ENCODE data around the gene GRID2. TPM values are rescaled to one million over a fixed set of nuclear protein-coding genes. Genes with fewer than 3 reads are reported as not detected.

GRID2 gene
- total RNA-seq, 2 donors from 2014 or later, result not detected

DNA sequence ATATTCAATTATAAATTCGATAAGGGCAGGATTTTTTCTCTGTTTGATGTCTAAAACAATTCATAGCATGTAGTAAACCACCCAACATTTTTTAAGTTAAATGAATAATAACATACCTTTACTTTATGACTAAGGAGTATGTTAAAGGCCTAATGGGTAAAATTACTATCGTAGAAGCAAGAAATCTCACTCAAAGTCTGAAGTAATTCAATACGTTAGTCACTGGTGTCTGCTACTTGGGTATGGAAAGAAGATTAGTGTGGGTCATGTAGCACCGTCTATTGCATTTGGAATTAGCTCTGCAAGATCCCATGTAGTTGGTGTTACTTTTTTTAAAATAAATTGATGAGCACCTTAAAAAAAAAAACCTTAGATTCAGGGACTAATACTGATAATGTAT is 374.5 kb downstream of the GRID2 start:
- H3K4me1 ChIP-seq, result no peaks in the 10 kb centered on the region
- no peak for DNase-seq
- H3K9me3 ChIP-seq, result no peaks in the 10 kb centered on the region
- no peaks in the 10 kb centered on the region for H3K36me3 ChIP-seq
- H3K27me3 ChIP-seq, result no peaks in the 10 kb centered on the region
- no peak overlapping the region for H3K4me3 ChIP-seq
- no peak overlapping the region for H3K9ac ChIP-seq (ENCODE audit: low read depth in 2 of 2, low read length in 2 of 2)
- no peak overlapping the region for H3K27ac ChIP-seq
- TF ChIP-seq CTCF (IDR thresholded peaks at IDR 0.05), result no peak
- intact Hi-C loops (cut with DNase I), result no loop called here

DNA sequence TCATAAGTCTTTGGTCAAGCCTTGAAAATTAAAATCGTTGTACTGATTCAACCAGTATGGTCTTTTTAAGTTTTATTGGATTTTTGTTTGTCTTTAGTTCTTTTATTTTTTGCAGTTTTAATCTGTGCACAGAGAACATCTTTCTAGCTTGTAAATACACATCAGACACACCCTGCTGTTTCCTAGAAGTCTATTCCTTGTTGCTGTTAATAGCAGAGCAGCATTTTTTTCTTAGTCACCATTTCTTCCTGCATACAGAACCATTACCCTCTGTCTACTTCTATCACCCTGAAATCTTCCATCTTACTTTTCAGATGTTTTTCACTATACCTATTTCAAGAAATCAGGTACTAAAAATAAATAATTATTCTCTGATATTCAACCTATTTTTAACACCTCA is 375.4 kb downstream of the GRID2 start:
- no peak for TF ChIP-seq CTCF (IDR thresholded peaks at IDR 0.05)
- no peak for DNase-seq
- H3K9me3 ChIP-seq, result no peaks in the 10 kb centered on the region
- no peak overlapping the region for H3K4me3 ChIP-seq
- no peaks in the 10 kb centered on the region for H3K36me3 ChIP-seq
- H3K27me3 ChIP-seq, result no peaks in the 10 kb centered on the region
- H3K27ac ChIP-seq, result no peak overlapping the region
- H3K9ac ChIP-seq (ENCODE audit: low read depth in 2 of 2, low read length in 2 of 2), result no peak overlapping the region
- intact Hi-C loops (cut with DNase I), result no loop called here
- no peaks in the 10 kb centered on the region for H3K4me1 ChIP-seq

GRCh38 chr4:92714640-92715039 is 410.9 kb downstream of the GRID2 start:
- intact Hi-C loops (cut with DNase I), result no loop called here
- H3K27me3 ChIP-seq, result no peaks in the 10 kb centered on the region
- TF ChIP-seq CTCF (IDR thresholded peaks at IDR 0.05), result no peak
- no peaks in the 10 kb centered on the region for H3K36me3 ChIP-seq
- H3K27ac ChIP-seq, result no peak overlapping the region
- H3K9ac ChIP-seq (ENCODE audit: low read depth in 2 of 2, low read length in 2 of 2), result no peak overlapping the region
- no peaks in the 10 kb centered on the region for H3K4me1 ChIP-seq
- no peaks in the 10 kb centered on the region for H3K9me3 ChIP-seq
- no peak for DNase-seq
- no peak overlapping the region for H3K4me3 ChIP-seq

- no peak for DNase-seq
- intact Hi-C loops (cut with DNase I), result no loop called here
These were observed 429.5 kb downstream of the GRID2 start for GRCh38 chr4:92733231-92733630.

GRCh38 chr4:92735025-92735665 is 431.4 kb downstream of the GRID2 start:
- H3K9me3 ChIP-seq, result no peaks in the 10 kb centered on the region
- intact Hi-C loops (cut with DNase I), result no loop called here
- DNase-seq, result no peak
- H3K36me3 ChIP-seq, result no peaks in the 10 kb centered on the region
- H3K9ac ChIP-seq (ENCODE audit: low read depth in 2 of 2, low read length in 2 of 2), result no peak overlapping the region
- H3K27ac ChIP-seq, result no peak overlapping the region
- no peak for TF ChIP-seq CTCF (IDR thresholded peaks at IDR 0.05)
- H3K4me3 ChIP-seq, result no peak overlapping the region
- no peaks in the 10 kb centered on the region for H3K27me3 ChIP-seq
- H3K4me1 ChIP-seq, result no peaks in the 10 kb centered on the region

More at GRCh38 chr4:92733231-92733630, 429.5 kb downstream of the GRID2 start:
- no peak overlapping the region for H3K4me3 ChIP-seq
- TF ChIP-seq CTCF (IDR thresholded peaks at IDR 0.05), result no peak
- H3K9ac ChIP-seq (ENCODE audit: low read depth in 2 of 2, low read length in 2 of 2), result no peak overlapping the region
- no peaks in the 10 kb centered on the region for H3K36me3 ChIP-seq
- no peaks in the 10 kb centered on the region for H3K27me3 ChIP-seq
- H3K4me1 ChIP-seq, result no peaks in the 10 kb centered on the region
- no peak overlapping the region for H3K27ac ChIP-seq
- H3K9me3 ChIP-seq, result no peaks in the 10 kb centered on the region
